SK-N-SH treated with all-trans-retinoic acid at 6 μM for 48 hours (cell line): Measurements from ENCODE around the gene LAMA1.

Experiments
- ESRRG ChIP-seq: fragments of 250-450 bp; sonication (Bioruptor Pico); IDR thresholded peaks from 2 replicates; pipeline ENCODE4 v1.6.1; 2021; ENCODE audit warnings: mild to moderate bottlenecking
- GLIS3 ChIP-seq: fragments of 250-450 bp; sonication (Bioruptor Pico); IDR thresholded peaks from 2 replicates; pipeline ENCODE4 v1.5.0; 2020; ENCODE audit warnings: mild to moderate bottlenecking, moderate library complexity
- TOX ChIP-seq: fragments of 250-450 bp; sonication (Bioruptor Pico); IDR thresholded peaks from 2 replicates; pipeline ENCODE4 v1.8.0; 2021; ENCODE audit warnings: mild to moderate bottlenecking, moderate library complexity, borderline replicate concordance
- ZFP3 ChIP-seq: fragments of 250-450 bp; sonication (Bioruptor Pico); IDR thresholded peaks from 2 replicates; pipeline ENCODE4 v1.5.0; 2020; ENCODE audit warnings: mild to moderate bottlenecking, moderate library complexity
- ZNF70 ChIP-seq: fragments of 450-650 bp; formaldehyde crosslinking; IDR thresholded peaks from 2 replicates; pipeline ENCODE4 v1.5.0; 2020; ENCODE audit warnings: mild to moderate bottlenecking, moderate library complexity
- ZNF8 ChIP-seq: fragments of 450-650 bp; formaldehyde crosslinking; IDR thresholded peaks from 2 replicates; pipeline ENCODE4 v1.5.0; 2020; ENCODE audit warnings: mild to moderate bottlenecking, moderate library complexity
- TF ChIP-seq, protein P1 (sequence below): fragments of 250-450 bp; sonication (Bioruptor Pico); IDR thresholded peaks from 2 replicates; pipeline ENCODE4 v1.5.1; 2021; ENCODE audit warnings: mild to moderate bottlenecking, moderate library complexity
- TF ChIP-seq, protein P2 (sequence below): fragments of 250-450 bp; sonication (Bioruptor Pico); IDR thresholded peaks from 2 replicates; pipeline ENCODE4 v1.8.0; 2020; ENCODE audit warnings: mild to moderate bottlenecking, moderate library complexity, borderline replicate concordance
- TF ChIP-seq, protein P3 (sequence below): fragments of 250-450 bp; sonication (Bioruptor Pico); IDR thresholded peaks from 2 replicates; pipeline ENCODE4 v1.5.1; 2020; ENCODE audit warnings: low read depth, mild to moderate bottlenecking, moderate library complexity
- TF ChIP-seq, protein P4 (sequence below): fragments of 250-450 bp; sonication (Bioruptor Pico); IDR thresholded peaks from 2 replicates; pipeline ENCODE4 v1.8.0; 2021; ENCODE audit warnings: low read depth, mild to moderate bottlenecking, moderate library complexity, borderline replicate concordance

DNA sequence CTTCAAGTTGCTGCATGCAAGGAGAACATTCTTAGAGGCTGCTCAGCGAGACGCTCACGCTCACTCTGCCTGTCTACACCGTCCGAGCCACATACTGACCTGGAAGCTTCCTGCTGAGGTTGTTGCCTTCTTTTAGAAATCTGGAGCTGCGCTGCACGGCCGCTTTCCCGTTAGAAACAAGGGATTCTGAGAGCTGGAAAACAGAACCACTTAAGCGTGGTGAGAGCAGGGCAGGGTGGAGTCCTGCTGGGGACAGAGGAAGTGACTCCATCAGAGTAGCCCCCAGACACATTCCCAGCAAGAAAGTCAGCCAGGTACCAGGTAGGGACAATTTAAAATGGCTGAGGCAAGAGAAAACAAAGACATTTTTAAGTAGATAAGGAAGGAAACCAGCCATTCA, 135.2 kb downstream of the LAMA1 start:
- TF ChIP-seq ZNF70 (CRISPR knock-in tag): no peak
- TF ChIP-seq, protein P1, sequence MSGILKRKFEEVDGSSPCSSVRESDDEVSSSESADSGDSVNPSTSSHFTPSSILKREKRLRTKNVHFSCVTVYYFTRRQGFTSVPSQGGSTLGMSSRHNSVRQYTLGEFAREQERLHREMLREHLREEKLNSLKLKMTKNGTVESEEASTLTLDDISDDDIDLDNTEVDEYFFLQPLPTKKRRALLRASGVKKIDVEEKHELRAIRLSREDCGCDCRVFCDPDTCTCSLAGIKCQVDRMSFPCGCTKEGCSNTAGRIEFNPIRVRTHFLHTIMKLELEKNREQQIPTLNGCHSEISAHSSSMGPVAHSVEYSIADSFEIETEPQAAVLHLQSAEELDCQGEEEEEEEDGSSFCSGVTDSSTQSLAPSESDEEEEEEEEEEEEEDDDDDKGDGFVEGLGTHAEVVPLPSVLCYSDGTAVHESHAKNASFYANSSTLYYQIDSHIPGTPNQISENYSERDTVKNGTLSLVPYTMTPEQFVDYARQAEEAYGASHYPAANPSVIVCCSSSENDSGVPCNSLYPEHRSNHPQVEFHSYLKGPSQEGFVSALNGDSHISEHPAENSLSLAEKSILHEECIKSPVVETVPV (CRISPR knock-in tag): no peak
- TF ChIP-seq GLIS3: no peak
- TF ChIP-seq ZFP3 (CRISPR knock-in tag): no peak
- TF ChIP-seq, protein P2, sequence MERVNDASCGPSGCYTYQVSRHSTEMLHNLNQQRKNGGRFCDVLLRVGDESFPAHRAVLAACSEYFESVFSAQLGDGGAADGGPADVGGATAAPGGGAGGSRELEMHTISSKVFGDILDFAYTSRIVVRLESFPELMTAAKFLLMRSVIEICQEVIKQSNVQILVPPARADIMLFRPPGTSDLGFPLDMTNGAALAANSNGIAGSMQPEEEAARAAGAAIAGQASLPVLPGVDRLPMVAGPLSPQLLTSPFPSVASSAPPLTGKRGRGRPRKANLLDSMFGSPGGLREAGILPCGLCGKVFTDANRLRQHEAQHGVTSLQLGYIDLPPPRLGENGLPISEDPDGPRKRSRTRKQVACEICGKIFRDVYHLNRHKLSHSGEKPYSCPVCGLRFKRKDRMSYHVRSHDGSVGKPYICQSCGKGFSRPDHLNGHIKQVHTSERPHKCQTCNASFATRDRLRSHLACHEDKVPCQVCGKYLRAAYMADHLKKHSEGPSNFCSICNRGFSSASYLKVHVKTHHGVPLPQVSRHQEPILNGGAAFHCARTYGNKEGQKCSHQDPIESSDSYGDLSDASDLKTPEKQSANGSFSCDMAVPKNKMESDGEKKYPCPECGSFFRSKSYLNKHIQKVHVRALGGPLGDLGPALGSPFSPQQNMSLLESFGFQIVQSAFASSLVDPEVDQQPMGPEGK: no peak
- no peak for TF ChIP-seq TOX
- TF ChIP-seq, protein P3, sequence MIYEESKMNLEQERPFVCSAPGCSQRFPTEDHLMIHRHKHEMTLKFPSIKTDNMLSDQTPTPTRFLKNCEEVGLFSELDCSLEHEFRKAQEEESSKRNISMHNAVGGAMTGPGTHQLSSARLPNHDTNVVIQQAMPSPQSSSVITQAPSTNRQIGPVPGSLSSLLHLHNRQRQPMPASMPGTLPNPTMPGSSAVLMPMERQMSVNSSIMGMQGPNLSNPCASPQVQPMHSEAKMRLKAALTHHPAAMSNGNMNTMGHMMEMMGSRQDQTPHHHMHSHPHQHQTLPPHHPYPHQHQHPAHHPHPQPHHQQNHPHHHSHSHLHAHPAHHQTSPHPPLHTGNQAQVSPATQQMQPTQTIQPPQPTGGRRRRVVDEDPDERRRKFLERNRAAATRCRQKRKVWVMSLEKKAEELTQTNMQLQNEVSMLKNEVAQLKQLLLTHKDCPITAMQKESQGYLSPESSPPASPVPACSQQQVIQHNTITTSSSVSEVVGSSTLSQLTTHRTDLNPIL (CRISPR knock-in tag): no peak
- TF ChIP-seq, protein P4, sequence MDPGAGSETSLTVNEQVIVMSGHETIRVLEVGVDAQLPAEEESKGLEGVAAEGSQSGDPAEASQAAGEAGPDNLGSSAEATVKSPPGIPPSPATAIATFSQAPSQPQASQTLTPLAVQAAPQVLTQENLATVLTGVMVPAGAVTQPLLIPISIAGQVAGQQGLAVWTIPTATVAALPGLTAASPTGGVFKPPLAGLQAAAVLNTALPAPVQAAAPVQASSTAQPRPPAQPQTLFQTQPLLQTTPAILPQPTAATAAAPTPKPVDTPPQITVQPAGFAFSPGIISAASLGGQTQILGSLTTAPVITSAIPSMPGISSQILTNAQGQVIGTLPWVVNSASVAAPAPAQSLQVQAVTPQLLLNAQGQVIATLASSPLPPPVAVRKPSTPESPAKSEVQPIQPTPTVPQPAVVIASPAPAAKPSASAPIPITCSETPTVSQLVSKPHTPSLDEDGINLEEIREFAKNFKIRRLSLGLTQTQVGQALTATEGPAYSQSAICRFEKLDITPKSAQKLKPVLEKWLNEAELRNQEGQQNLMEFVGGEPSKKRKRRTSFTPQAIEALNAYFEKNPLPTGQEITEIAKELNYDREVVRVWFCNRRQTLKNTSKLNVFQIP: no peak
- no peak for TF ChIP-seq ZNF8 (CRISPR knock-in tag)
- TF ChIP-seq ESRRG (CRISPR knock-in tag): no peak
